Measurements from ENCODE around the gene BMP8A.

DNA sequence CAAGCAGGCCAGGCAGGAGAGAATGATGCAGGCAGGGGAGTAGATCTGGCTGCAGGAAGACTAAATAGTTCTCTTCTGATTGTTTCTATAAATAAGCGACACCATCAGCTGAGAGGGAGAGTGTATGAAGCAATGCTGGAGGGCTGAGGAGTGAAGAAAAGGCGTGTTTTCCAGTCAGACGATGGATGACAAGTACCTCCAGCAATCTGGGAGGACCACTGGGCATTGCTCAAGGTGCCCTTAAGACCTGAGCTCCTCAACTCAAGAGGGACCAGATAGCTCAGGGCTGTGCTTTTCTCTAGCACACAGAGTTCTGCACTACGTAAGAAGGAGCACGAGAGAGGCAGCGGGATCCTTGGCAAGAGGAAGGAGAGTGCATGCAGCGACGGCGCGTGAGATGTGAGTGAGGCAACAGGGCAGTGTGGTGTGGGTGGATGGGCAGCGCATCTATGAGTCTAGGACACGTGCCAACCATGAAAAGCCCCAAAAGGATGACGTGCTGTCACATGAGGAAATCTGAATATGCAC, 49.1 kb downstream of the BMP8A start:
- TF ChIP-seq POLR2A (IDR thresholded peaks at IDR 0.05) (no peak), POLR2AphosphoS5 (IDR thresholded peaks at IDR 0.05; ENCODE audit: insufficient read depth in 1 of 2, low read depth in 1 of 2) (peak in 1 of 2 donors; percentile 60)
